GM18499 (cell line): ENCODE data around the gene DNAJA3.
"Not testable (repeated sequence)": the region's sequence is repeated elsewhere in the genome, so short reads cannot be mapped to it uniquely, and the experiment has no call there.

Source experiments
- ATAC-seq: cut with Tn5 transposase; IDR thresholded peaks from one replicate; pipeline ENCODE4 v1.9.1; 2021; ENCODE audit warnings: moderate number of reproducible peaks; ENCODE audit not compliant: insufficient read depth, unreplicated experiment

Gene DNAJA3

DNA sequence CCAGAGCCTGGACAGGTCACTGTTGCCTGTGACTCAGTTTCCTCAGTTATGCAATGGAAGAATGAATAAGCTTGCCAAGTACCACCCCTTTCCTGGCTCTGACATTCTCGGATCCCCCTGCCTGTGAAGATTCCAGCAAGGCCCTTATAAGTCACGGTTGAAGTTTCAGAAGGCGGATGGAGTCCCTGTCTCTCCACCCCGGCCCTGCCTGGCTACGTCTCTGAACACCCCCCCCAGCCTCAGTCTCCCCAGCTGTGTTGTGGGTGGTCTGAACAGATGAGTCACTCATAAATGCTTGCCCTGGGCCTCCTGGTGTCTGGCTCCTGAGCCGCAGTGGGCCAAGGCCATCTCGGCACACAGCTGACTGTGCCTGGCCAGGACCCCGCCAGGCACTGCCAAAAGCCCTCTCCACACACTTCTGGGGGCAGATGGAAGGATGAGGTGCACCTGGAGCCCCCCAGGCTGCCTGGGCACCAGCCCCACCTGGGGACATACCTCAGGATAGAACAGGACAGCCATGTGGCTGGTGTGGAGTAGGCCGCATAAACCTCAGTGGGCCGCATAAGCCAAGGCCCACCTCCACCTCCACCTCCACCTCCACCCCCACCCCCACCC lies 38.6 kb upstream of the DNAJA3 start:
- no peak for ATAC-seq

DNA sequence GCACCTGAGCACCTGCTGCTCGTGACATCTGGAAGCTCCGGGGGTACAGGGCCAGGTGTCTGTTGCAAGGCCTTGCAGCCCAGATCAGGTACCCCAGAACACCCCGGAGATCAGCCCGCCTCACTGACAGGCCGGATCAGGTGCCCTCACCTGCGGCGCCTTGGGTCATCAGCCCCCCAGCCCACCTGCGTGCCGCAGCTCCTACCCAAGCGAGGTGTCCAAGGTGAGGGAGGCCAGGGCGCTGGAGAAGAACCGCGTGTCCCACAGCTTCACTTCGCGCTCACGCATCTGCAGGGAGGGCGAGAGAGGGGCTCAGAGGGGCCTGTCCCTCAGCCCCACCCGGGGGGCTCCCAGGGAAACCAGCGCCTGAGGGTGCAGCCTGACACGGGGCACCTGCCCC lies 37.9 kb upstream of the DNAJA3 start:
- no peak for ATAC-seq

DNA sequence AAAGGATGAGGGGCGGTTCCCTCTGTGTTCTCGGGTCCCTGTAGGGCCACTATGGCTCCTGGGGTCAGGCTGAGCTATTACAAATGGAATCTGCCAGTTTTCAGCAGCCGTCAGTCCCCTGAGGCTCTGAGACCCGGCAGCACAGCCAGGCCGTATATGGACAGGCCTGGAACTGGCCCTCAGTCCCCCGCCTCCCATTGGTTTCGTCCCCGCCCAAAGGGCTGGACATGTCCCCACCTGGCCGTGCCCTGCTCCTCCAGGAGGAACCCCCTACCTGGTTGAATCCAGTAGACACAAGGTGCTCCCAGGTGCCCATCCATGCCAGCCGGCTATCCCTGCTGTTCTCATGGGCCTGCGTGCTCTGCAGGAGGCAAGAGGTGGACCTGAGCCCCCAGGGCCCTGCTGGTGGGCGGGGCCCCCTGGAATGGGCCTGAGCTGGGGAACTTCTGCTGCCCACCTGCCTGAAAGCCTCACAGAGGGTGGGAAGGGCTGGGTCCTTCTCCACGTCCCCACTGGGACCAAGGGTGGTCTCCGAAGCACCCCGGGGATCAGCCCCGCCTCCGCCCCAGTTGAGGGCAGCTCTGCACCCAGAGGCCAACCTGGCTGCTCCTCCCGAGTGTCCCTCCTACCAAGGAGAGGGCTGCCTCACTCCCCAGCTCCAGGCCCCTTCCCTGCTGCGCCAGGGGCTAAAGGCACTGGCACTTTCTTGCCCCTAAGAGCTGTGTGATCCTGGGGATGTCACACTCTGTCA lies 37.2 kb upstream of the DNAJA3 start:
- no peak for ATAC-seq

DNA sequence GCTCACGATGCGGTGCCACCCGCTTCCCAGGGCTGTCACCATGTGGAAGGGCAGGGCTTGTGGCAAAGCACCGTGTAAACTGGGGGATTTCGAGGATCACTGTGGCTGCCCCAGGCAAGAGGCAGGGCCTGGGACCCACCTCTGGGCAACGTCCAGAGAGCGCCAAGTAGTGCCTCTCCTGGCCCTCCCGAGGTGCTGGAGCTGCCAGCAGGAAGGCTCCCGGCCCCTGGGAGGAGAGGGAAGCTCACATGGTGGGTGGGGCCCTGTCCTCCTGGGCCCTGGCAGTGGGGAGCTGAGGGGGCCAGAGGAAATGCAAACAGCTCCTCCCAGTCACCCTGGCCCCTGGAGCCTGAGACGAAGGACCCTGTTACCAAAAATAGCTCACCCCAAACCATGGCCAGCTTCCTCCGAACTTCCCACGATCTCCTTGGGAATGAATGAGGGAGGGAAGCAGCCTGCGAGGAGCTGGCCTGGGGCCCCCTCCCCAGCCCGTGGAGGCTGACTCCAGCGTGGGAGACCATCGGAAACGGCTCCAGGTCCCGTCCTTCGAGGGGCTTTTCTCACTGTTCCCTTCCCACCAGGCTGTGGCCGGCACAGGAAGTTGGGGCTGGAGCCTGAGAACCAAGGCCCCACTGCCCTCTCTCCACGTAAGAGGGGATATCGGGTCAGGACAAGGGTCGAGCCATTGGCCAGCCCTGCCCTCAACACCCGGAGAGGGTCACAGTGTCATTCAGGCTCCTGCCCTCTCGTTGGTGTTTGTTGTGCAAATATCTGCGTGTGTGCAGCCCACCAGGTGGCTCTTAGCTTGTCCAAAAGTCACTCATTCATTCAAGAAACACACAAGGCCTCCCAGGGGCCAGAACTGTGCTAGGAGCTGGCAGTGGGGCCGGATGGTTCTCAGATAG lies 36.4 kb upstream of the DNAJA3 start:
- no peak for ATAC-seq

DNA sequence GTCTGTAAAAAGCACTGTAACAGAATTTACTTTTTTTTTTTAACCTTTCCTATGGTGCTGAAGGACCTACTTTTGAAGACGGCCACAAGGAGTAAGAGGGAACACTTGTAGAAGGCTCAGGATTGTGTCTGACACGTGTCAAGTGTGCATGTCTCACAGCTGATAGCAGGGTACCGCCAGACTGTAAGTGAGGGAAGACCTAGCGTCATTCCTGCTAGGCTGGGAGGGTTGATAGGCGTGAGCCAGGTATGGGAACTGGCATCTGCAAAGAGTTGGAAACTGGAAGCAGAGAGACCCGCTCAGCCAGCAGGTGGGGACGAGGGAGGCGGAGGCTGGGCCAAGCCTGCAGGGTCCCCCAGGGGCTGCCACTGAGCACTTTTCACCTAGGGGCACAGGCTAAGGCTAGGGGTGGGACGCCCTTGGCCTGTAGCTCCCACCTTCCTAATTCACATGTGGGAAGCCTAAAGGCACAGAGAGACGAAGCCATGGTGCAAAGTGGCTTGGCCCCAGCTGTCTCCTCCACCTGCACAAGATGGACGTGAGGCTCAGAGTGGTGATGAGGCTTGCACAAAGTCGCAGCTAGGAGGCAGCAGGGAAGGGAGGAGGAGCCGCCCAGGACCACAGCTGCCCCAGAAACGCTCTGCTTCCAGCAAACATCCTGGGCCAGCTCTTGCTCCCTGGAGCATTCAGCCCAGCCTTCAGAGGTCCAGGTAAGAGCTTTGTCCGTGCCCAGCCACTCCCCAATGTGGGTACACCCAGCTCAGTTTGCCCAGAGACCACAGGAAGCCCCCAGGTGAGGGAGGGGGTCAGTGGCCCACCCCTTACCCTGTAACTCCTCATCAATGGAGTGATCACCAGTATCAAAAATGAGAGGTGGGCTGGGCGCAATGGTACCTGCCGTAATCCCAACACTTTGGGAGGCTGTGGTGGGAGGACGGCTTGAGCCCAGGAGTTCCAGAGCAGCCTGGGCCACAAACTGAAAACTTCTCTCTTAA lies 35.1 kb upstream of the DNAJA3 start:
- no peak for ATAC-seq

DNA sequence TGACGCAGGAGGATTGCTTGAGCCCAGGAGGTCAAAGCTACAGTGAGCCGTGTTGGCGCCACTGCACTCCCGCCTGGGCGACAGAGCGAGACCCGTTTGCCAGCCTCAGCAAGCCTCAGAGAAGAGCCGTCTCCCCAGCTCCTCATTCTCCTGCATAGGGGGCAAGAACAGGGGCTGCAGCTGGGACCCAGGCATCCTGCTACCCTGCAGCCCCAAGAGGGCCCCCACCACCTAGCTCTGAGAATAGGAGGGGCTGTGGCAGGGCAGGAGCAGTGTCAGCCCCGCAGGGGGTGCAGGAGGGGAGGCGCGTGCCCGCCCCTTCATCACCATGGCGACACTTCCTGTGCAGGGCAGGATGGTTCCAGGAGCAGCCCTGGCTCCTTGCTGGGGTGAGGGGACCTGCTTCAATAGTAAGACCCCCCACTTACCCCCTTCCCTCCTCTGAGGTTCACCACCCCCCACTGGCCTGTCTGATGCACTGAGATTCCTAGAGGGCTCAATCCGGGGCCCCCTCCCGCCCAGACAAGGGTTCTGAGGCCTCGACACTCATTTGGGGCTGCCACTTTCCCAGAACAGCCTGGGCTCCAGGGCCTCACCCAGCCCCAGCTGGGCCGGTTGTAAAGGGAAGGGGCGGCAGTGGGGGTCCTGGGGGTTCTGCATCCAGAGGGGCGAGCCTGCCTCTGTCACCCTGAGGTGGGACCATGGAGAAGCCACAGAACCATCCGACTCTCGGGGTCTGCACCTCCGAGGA lies 33.9 kb upstream of the DNAJA3 start:
- no peak for ATAC-seq

DNA sequence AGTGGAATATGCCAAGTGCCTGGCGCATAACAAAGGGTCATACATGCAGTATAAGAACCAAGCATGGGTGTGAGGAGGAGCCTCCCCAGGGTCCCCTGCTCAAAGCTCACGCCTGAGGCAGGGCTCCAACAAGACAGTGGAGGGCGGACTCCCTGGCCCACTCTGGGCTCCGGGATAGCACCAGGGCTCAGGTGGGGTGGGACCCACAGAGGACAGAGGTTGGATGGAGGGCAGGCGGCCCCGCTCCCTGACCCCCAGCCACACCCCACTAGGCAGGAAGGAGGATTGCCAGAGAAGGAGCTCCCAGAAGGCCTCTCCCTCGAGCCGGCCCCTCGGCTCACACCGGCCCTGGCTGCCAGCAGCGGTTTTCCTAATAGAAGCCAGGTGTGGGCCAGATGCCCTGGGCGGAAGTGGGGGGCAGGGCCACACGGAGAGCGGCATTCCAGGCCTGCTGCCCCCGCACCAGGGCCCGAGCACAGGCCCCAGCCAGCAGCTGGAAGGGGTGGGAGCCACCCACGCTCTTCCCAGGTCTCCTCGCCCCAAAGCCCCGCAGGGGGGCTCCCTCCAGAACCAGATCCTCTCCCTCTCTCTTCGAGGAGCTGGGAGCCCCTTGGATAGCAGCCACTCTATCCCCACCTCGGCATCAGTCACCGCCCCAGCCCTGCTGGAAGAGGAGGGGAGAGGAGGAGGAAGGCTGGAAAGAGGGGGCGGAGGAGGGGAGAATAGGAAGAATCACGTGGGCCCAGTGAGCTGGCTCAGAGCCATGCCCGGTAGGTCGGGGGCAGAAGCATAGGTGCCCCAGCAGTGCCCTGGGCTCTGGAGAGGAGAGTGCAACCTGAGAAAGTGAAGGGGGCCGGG lies 33.1 kb upstream of the DNAJA3 start:
- ATAC-seq, result no peak

DNA sequence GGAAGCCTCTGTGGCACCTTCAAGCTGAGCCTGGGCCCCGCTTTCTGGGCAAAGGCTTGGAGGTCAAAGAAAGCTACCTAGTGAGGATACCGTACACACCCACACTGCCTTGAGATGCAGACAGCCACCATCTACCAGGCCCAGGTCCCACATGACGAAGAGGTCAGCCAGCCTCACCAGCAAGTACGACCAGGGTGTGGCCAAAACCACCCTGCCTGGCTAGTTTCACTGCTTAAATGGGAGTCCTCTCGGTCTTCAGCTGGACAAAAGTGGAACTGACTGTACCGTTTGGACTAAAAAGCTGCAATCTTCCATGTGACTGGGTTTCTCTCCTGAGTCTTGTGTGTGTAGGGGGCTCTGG lies 32.4 kb upstream of the DNAJA3 start:
- ATAC-seq, result no peak

DNA sequence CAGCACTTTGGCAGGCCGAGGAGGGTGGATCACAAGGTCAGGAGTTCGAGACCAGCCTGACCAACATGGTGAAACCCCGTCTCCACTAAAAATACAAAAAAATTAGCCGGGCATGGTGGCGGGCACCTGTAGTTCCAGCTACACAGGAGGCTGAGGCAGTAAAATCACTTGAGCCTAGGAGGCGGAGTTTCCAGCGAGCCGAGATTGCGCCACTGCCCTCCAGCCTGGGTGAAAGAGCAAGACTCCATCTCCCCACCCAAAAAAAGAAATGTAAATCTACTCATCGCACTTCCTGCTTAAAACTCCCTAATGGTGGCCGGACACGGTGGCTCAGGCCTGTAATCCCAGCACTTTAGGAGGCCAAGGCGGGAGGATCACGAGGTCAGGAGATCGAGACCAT lies 31.8 kb upstream of the DNAJA3 start:
- ATAC-seq, result not testable (repeated sequence)

DNA sequence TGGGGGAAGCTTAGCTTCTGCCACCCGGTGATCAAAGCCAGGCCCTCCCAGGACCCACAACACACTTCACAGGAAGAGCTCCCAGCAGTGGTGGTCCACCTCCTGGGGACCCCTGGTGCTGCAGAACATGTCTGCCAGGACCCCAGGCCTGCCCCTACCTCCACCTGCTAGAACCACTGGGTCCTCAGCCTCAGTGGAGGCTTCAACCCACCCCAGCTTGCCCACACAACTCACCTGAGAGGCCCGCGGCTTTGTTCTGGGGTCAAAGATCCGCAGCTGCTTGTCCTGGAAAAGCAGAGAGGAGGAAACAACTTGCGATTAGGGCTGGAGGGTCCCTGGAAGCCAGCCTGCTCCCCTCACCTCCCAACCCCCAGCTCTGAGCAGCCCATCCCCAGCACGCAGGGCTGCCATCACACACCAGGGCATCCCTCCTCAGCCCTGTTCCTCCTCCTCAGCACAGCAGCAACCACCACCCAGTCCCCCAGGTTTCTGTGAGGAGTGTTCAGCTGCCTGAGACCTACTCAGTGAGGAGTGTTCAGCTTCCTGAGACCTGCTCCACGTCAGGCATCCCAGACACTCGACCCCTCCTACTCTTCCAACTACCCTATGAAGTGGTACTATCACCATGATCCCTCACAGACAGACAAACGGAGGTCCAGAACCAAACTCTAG lies 30.5 kb upstream of the DNAJA3 start:
- ATAC-seq, result no peak

DNA sequence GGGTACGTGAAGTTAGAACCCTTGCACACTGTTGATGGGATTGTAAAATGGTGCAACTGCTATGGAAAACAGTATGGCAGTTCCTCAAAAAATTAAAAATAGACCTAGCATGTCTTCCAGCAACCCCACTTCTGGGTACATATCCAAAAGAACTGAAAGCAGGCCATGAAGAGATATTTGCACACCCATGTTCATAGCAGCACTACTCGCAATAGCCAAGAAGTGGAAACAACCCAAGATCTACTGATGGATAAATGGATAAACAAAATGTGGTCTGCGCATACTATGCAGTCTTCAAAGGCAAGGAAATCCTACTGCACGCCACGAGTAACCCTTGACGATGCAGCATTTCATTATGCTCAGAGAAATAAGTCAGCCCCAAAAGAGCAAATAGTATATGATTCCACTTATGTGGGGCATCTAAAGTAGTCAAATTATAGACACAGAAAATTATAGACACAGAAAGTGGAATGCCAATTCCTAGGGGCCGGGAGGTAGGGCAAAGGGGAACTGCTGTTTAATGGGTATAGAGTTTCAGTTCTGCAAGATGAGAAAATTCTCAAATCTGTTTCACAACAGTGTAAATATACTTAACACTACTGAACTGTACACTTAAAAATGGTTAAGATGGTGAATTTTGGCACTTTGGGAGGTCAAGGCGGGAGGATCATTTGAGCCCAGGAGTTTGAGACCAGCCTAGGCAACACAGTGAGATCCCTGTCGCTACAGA lies 26.5 kb upstream of the DNAJA3 start:
- ATAC-seq, result no peak

DNA sequence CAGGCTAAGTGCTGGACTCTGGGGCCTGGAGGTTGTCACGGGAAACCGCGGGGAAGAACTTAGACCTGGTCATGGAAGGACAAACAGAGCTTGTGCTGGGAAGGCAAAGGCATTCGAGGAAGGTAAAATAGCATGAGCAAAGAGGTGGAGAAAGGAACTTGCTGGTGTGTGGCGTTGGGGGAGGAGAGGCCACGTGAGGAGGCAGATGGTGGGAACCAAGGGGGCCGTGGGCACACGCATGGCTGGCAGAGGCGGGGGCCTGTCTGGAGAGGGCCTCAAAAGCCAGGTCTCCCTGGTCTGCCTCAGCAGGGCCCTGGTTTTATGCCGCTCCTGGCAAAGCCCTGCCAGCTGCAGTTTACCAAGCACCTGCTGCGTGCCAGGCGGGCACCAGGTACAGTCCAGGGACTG lies 24.6 kb upstream of the DNAJA3 start:
- no peak for ATAC-seq

DNA sequence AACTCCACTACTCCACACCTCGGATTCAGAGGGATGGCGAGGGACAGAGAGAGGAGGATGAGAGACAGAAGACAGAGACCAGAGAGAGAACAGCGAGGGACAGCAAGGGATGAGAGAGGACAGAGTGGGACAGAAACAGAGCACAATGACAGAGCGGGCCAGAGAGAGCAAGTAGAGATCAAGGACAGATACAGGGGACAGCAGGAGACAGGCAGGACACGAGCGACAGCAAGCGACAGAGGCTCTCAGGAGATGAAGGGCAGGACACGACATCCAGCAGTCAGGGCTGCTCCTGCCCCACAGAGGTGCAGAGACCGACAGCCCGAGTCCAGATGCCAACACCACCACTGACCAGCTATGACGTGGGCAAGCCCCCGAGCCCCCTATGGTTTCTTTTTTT lies 24.2 kb upstream of the DNAJA3 start:
- ATAC-seq, result no peak

DNA sequence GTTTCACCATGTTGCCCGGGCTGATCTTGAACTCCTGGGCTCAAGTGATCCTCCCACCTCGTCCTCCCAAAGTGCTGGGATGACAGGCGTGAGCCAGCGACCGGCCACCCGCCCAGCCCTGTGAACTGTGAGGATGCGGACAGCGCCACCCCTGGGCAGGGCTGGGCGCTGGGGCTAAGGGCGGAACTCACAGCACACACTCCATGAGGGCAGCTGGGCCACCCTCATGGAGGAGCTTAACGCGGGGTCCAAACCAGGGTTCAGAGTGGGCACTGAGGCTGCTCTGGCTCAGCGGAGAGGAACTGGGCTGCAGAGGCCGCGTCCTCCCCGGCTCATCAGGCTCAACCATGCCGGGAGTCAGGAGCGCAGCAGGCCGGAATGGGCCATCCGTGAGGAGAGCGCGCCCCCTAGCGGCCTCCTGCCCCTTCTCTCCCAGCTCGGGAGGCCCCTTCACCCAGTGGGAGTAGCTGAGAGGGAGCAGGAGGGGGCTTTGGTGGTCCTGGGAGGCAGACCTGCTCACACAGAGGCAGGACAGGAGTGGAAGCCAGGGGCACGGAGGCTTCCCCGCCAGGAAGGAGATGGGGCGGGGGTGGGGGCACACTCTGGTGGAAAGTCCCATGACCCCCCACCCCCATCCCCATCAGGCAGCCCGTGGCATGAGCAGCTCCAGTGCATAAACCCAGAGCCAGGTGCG lies 23.1 kb upstream of the DNAJA3 start:
- ATAC-seq, result no peak

DNA sequence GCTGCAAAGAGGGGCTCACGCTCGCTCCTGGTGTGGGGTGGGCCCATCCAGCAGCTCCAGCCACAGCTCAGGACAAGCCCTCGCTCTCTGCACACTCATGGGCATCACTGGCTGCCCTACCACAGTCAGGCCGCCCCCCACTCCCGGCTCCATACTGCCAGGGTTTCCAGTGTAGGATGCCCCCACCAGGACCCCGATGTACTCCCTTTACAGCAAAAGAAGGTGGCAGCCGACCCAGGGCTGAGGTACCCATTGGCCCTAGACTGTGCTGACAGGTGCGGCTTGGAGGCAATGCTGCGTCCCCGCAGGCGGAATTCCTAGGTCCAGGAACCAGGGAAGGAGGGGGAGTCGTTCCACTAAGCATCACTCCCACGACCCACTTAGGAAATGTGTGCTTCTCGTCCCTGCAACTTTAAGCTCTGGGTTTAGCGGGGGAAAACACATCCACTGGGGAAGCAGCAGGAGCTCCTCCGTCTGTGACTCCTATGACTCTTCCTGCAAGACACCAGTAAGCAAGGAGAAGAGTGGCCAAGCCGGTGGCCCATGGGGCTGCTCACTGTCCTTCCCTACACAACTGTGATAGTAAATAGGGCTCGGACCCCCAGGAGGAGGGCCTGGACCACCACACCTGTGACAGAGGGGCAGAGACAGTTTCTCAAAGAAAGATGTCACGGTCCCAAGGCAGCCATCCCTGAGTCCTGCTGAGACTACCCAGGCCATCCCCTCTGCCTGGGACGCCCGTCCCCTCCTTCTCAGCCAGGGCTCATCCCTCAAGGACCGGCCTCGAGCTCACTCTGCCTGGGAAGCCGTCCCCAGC lies 22.3 kb upstream of the DNAJA3 start:
- no peak for ATAC-seq
